T-helper 22 cell (primary cell): ENCODE results near the gene WDR20.
"Not testable (repeated sequence)": the region's sequence is repeated elsewhere in the genome, so short reads cannot be mapped to it uniquely, and the experiment has no call there.

ENCODE experiments used
- DNase-seq: peaks from one replicate; pipeline ENCODE4 v3.0.0-alpha.2; 2020; ENCODE audit warnings: low read depth

The WDR20 gene

GRCh38 chr14:102139286-102140026 lies at the start of gene WDR20:
TSS of gene WDR20 (plus strand) at chr14:102139897. CDS start at chr14:102139924, 27 bp downstream.
- peak; percentile 99 for DNase-seq

GRCh38 chr14:102090713-102091112 lies 49.0 kb upstream of the WDR20 start:
- DNase-seq: no peak

- no peak for DNase-seq
These were observed 46.9 kb upstream of the WDR20 start for GRCh38 chr14:102092806-102093205.

- no peak for DNase-seq
These were observed 45.6 kb upstream of the WDR20 start for GRCh38 chr14:102094101-102094500.

- no peak for DNase-seq
These were observed 44.3 kb upstream of the WDR20 start for GRCh38 chr14:102095231-102095870.

GRCh38 chr14:102095871-102096568 lies 43.7 kb upstream of the WDR20 start:
- DNase-seq: no peak

- peak; percentile 20 for DNase-seq
These were observed 43.0 kb upstream of the WDR20 start for GRCh38 chr14:102096569-102097188.

- no peak for DNase-seq
These were observed 42.1 kb upstream of the WDR20 start for GRCh38 chr14:102097441-102098135.

GRCh38 chr14:102103062-102103695 lies 36.5 kb upstream of the WDR20 start:
- DNase-seq: no peak

- no peak for DNase-seq
These were observed 34.3 kb upstream of the WDR20 start for GRCh38 chr14:102105369-102105768.

GRCh38 chr14:102109332-102109731 lies 30.4 kb upstream of the WDR20 start:
- not testable (repeated sequence) for DNase-seq

GRCh38 chr14:102111101-102111500 lies 28.6 kb upstream of the WDR20 start:
- no peak for DNase-seq

- no peak for DNase-seq
These were observed 23.1 kb upstream of the WDR20 start for GRCh38 chr14:102116361-102117180.

GRCh38 chr14:102117852-102118251 lies 21.8 kb upstream of the WDR20 start:
- DNase-seq: no peak

GRCh38 chr14:102120888-102121287 lies 18.8 kb upstream of the WDR20 start:
- no peak for DNase-seq

GRCh38 chr14:102121567-102121966 lies 18.1 kb upstream of the WDR20 start:
- no peak for DNase-seq

- no peak for DNase-seq
These were observed 15.3 kb upstream of the WDR20 start for GRCh38 chr14:102124419-102124818.

GRCh38 chr14:102125546-102125945 lies 14.2 kb upstream of the WDR20 start:
- no peak for DNase-seq

GRCh38 chr14:102126807-102127455 lies 12.8 kb upstream of the WDR20 start:
- DNase-seq: no peak

- DNase-seq: no peak
These were observed 8.0 kb upstream of the WDR20 start for GRCh38 chr14:102131741-102132140.
